GM19025 (cell line): ENCODE results near the gene SOX30.

ENCODE experiments used
- ATAC-seq: cut with Tn5 transposase; IDR thresholded peaks from one replicate; pipeline ENCODE4 v1.9.1; 2021; ENCODE audit warnings: mild to moderate bottlenecking, low read depth, moderate library complexity; ENCODE audit not compliant: unreplicated experiment

Gene SOX30

DNA sequence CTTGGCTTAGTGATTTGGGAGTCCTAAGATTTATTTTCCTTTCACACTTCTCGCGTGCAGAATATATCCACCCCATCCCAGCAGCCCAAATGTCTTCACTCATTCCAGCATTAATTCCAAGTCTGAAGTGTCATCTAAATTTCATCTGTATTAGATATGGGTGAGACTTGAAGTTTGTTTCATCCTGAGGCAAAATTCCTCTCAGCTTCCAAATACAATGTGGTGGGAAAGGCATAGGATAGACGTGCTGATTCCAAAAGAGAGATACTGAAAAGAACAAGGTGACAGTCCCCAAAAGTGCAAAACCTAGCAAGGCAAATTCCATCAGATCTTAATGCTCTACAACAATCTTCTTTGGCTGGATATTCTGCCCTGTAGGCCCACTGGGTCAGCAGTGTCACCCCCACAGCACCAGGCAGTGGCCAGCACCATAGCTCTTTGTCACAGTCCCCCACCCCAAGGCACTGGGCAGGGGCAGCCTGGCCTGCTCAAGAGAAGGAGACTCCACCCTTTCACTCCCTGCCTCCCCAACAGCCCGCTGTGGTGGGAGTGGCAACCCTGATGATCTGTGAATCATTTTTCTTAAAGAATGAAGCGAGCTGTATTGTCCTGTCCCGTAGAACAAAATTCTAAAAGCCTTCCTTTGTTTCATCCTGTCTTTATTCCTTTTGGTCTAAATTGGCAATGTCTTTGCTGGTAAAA lies 74.0 kb downstream of the SOX30 start:
- no peak for ATAC-seq

DNA sequence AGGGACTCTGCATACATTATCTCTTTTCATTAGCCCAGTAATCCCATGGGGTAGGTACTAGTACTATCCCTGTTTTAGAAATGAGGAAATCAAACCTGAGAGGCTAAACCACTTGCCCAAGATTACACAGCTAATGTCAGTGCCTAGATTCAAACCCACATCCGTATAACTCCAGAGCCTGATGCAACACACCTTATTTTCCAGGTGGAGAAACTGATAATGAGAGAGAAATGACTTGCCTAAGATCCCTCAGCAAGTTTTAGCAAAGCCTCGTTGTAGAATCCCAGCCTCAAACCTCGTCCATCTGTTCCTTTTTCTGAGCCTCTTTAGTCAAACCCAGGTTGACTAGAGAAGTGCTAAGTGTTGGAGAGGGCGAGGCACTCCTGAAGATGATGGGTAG lies 75.6 kb downstream of the SOX30 start:
- no peak for ATAC-seq
